AG09309 (cell line): ENCODE measurements around the gene ADCY2.

Source experiments
- DNase-seq: peaks from one replicate; pipeline ENCODE4 v3.0.0-alpha.2; 2010; ENCODE audit warnings: low read depth
- H3K4me3 ChIP-seq: 2 replicates; pipeline ENCODE4 v1.5.1; 2011; ENCODE audit warnings: mild to moderate bottlenecking, low read depth, low read length, moderate library complexity; ENCODE audit not compliant: control insufficient read depth
- CTCF ChIP-seq: IDR thresholded peaks from 2 replicates; pipeline ENCODE4 v1.5.1; 2011; ENCODE audit warnings: mild to moderate bottlenecking, low read depth, low read length, inconsistent platforms; ENCODE audit not compliant: insufficient read depth, control insufficient read depth; ENCODE audit errors: missing control alignments

The ADCY2 gene

DNA sequence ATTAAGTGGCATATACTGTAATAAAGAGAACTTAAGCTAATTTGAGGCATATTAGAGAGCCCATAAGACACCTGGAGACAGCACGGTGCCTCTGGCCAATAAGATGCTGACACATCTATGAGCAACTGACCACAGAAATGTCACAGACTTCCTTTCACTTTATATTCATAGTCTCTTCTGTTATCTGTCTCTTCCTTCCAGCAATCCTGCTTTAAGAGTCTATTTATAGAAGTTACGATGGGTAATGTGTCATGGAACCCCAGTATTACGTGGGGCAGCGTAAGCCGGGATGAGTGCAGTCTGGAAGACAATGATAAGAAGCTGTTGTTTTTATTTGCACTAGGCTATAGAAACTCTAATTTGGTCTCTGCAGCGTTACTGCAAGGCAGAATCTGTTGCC, 318.2 kb downstream of the ADCY2 start:
- no peak for DNase-seq
- H3K4me3 ChIP-seq, result no peak overlapping the region
- TF ChIP-seq CTCF, result no peak

GRCh38 chr5:7714697-7715096, 318.8 kb downstream of the ADCY2 start:
- TF ChIP-seq CTCF, result no peak
- no peak overlapping the region for H3K4me3 ChIP-seq
- no peak for DNase-seq

DNA sequence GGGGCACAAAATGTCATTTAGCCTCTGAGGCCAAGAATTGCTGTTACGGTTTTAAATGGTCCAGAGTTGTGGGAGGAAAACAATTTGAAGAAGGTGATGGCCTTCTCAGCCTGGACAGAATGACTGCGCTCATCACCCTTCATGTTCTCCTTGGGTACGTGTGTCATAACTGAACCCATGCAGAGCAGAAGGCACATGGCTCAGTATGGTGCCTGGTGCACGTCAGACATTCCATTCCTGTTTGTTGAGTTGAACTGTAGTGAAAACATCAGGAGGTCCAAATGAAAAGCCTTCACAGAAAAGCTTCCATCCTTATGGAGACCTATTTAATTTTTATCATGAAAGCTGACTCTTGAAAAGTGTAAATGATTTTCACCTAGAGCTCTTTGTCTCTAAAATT, 321.8 kb downstream of the ADCY2 start:
- no peak for DNase-seq
- no peak overlapping the region for H3K4me3 ChIP-seq
- TF ChIP-seq CTCF, result no peak

GRCh38 chr5:7728076-7728475, 332.1 kb downstream of the ADCY2 start:
- no peak overlapping the region for H3K4me3 ChIP-seq
- TF ChIP-seq CTCF, result no peak
- DNase-seq, result no peak

GRCh38 chr5:7741415-7742065, 345.6 kb downstream of the ADCY2 start:
- TF ChIP-seq CTCF, result no peak
- no peak for DNase-seq
- no peak overlapping the region for H3K4me3 ChIP-seq

DNA sequence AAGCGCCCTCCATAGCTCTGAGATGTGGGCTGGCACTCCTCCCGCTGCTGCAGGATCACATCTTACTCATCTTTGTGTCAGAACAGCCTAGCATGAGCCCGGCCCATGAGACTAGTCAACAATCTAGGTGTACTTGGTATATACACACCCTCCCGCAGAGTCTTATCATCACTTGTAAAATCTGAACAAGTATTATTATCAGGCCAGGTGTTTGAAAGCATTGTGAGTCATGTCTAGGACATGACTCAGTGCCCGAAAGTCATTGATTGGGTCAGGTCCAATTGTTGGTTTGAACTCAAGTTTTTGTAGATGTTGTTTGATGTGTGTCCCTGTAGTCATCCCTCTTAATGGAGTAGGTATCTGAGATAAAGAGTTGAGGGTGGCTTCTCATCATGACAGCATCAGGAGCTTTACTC, 346.3 kb downstream of the ADCY2 start:
- no peak for DNase-seq
- TF ChIP-seq CTCF, result no peak
- H3K4me3 ChIP-seq, result no peak overlapping the region
